GM19463 (cell line): Measurements from ENCODE around the gene RBM24.

Experiments used
- ATAC-seq: cut with Tn5 transposase; IDR thresholded peaks from one replicate; pipeline ENCODE4 v1.9.1; 2021; ENCODE audit warnings: mild to moderate bottlenecking, moderate library complexity; ENCODE audit not compliant: unreplicated experiment

RBM24 gene

GRCh38 chr6:17341117-17341805, 60.1 kb downstream of the RBM24 start:
- ATAC-seq, result no peak

- ATAC-seq, result no peak
These were observed 60.7 kb downstream of the RBM24 start for GRCh38 chr6:17341891-17342290.

GRCh38 chr6:17343215-17343614, 62.1 kb downstream of the RBM24 start:
- no peak for ATAC-seq
